GDM1 (cell line): Measurements from ENCODE around the gene RPGR.

Source experiments
- DNase-seq: peaks from one replicate; lab custom pipeline; 2025; lab: John Stamatoyannopoulos, UW

The RPGR gene

DNA sequence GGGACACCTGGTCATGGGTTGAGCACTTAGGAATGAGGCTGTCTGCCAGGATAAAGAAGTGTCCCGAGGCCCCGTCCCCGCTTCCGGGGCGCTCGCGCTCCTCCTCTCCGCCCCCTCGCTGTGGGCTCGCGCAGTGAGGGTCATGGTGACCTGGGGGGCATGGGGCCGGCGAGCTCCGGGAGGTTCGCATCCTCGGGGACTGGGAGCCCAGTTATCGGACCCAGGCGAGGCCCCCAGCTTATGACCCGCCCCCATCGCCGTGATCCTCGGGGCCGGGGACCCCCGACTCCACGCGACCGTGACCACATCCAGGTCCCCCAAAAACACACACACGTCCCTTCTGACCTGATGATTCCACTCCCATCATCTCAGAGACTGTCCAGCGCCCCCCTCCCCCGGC, 71.3 kb downstream of the RPGR start:
- DNase-seq: no peak

DNA sequence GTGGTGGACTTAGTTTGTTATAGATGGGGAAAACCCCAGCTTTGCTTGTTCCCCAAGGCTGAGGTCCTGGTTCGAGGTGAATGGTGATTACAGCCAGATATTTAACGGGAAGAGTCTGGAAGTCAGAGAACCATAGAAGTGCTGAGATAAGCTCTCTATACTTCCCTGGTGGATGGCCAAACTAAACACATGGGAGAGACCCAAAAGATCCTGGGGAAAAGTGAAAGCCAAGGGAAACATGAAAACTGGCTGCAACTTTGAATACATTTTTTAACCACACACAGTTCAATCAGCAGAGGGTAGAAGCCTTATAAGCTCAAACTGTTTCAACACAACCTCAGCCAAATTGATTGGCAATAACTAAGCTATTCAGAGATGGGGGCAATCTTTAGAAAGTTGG, 77.3 kb downstream of the RPGR start:
- no peak for DNase-seq

GRCh38 chrX:38247051-38247450, 80.3 kb downstream of the RPGR start:
- no peak for DNase-seq

GRCh38 chrX:38240541-38240940, 86.8 kb downstream of the RPGR start:
- no peak for DNase-seq

DNA sequence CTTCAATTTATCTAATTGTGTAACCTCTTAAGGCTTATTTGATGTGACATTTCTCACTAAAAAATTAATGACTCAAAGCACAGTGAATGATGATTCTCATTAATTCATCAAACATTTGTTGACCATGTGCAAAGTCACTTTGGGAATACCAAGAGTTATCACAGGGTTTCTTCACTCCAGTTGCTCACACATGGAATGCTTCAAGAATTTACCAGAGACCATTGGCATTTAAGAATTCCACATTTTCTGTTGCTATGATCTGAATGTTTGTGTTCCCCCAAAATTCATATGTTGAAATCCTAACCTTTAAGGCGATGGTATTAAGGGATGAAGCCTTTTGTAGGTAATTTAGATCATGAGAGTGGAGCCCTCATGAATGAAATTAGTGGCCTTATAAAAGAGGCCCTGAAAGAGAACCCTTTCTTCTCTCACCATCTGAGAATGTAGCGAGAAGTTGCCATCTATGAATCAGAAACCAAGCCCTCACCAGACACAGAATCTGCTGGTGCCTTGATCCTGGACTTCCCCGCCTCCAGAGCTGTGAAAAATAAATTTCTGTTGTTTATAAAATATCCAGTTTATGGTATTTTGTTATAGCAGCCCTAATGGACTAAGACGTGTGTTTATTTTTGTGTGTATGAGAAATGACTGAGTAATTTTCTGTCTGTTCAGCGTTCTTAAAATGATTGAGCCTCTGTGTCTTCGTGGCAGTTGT, 90.3 kb downstream of the RPGR start:
- no peak for DNase-seq

DNA sequence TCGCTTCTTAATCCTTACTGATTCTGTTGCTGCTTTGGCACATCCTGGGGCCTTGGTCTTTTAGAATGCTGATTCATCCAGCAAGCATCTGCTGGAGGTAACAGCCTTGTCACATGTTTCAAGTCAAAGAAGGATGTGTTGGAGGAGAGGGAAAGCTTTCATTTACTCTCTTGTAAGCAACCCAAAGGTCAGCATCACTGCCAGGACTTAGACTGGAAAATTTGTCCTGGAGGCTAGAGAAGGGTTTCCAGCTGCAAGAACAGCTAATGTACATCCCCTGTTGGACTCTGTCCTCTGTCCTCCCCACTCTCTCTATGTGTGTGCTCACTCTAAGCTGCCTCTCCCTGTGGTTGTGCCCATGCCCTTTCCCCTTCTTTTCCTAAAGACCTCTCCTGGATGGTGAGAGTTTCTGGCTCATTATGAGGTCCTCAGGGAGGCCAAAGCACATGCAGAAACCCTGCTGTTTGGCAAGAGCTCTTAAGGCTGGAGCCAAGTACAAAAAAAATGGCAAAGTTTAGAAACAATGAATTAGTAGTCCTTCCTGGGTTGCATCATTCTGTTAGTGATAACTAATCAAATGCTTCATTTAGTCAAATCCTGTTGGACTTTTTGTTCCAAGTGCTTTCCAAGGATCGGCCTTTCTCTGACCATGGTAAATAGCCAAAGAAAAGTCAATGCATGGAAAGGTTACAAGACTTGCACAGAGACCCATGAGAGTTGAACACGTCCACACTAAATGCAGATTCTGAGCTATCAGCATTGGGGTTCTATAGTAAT, 93.2 kb downstream of the RPGR start:
- no peak for DNase-seq

DNA sequence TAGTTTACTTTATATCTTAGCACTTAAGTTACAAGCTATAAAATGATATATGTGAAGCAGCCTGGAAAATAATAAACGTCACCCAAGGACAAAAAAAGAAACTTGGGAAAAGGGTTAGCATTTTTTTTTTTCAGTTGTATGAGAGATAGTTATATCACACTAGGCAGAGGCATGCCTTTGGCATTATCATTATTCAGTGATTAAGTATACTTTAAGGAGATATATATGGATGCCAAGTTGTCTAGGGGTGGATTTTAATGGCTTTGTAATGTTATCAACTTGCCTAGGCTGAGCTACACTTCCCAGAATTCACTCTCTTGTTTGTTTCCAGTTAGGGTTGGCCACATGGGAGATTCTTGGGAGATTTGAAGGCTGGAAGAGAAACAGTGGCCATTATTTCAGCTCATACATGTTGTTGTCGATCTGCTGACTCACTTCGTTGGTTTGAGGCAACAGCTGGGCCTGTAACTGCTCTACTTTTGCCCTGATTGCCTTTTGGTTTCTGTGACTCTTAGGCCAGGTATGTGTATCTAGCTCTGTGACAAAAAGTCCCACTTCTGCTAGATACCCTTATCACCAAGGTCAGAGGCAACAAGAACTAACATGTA, 95.1 kb downstream of the RPGR start:
- DNase-seq: no peak

- DNase-seq: no peak
Observed at GRCh38 chrX:38225093-38225492, 102.2 kb downstream of the RPGR start.

DNA sequence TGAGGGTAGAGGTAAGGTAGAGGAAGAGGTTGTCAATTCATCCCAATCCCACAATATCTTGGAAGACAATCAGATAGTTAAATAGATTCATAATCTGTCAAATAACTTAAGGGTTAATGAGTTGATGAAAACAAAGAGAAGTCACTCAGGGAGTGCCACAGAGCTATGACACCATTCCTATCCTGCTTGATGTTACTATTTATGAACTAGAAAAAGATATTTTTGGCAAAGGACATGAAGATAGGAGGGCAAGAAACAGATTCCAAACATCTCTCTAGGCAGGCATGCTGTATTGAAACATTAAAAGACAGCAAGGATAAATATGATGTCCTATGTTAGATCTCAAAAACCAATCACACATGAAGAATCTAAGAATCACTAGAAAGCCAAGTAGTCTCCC, 103.1 kb downstream of the RPGR start:
- no peak for DNase-seq

GRCh38 chrX:38221391-38221929, 105.8 kb downstream of the RPGR start:
- DNase-seq: no peak

GRCh38 chrX:38220415-38221390, 106.6 kb downstream of the RPGR start, which contains the start of gene SRPX:
Gene SRPX, minus strand, starts transcription at chrX:38220871. Its CDS starts 79 bp downstream, at chrX:38220792.
- no peak for DNase-seq

DNA sequence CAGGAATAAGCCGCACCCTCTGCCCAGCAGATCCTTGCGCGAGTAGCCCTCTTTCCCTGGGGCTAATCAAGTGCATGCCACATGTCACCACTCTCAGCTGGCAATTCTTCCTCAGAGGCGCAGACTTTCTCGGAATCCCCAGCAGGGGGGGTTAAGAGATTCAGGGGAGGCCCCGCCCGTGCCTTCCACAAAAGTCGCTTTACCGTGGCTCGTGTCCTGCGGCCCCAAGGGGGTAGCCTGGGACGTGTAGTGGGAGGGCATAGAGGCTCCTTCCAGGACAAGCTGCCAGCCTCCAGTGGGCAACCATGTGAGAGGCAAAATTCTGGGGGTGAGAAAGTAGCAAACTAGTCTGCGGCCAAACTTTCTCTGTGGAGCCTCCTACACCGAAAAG, 107.3 kb downstream of the RPGR start:
- no peak for DNase-seq
